ENCODE measurements around the gene SERINC3.
"Not testable (repeated sequence)": the region's sequence is repeated elsewhere in the genome, so short reads cannot be mapped to it uniquely, and the experiment has no call there.

Gene SERINC3

GRCh38 chr20:44521484-44522481 lies at the start of gene SERINC3:
Gene SERINC3, minus strand, starts transcription at chr20:44522070. Its CDS starts 119 bp downstream, at chr20:44521951.
- DNase-seq (ENCODE audit: low read depth in 1 of 2, low spot score in 1 of 2) = peak; percentile 92 to 95

- no peak for DNase-seq (ENCODE audit: low read depth in 1 of 2, low spot score in 1 of 2)
Measured at GRCh38 chr20:44571362-44571988, 49.6 kb upstream of the SERINC3 start.

GRCh38 chr20:44570367-44570766 lies 48.5 kb upstream of the SERINC3 start:
- DNase-seq (ENCODE audit: low read depth in 1 of 2, low spot score in 1 of 2) = no peak

GRCh38 chr20:44566811-44567210 lies 44.9 kb upstream of the SERINC3 start:
- DNase-seq (ENCODE audit: low read depth in 1 of 2, low spot score in 1 of 2) = no peak

GRCh38 chr20:44566018-44566417 lies 44.1 kb upstream of the SERINC3 start:
- DNase-seq (ENCODE audit: low read depth in 1 of 2, low spot score in 1 of 2) = no peak

- no peak for DNase-seq (ENCODE audit: low read depth in 1 of 2, low spot score in 1 of 2)
Measured at GRCh38 chr20:44561876-44562275, 40.0 kb upstream of the SERINC3 start.

- not testable (repeated sequence) for DNase-seq (ENCODE audit: low read depth in 1 of 2, low spot score in 1 of 2)
Measured at GRCh38 chr20:44560818-44561217, 38.9 kb upstream of the SERINC3 start.

- no peak for DNase-seq (ENCODE audit: low read depth in 1 of 2, low spot score in 1 of 2)
Measured at GRCh38 chr20:44560229-44560628, 38.4 kb upstream of the SERINC3 start.

GRCh38 chr20:44559302-44559701 lies 37.4 kb upstream of the SERINC3 start:
- DNase-seq (ENCODE audit: low read depth in 1 of 2, low spot score in 1 of 2) = no peak

GRCh38 chr20:44552950-44553908 lies 31.4 kb upstream of the SERINC3 start:
- no peak for DNase-seq (ENCODE audit: low read depth in 1 of 2, low spot score in 1 of 2)

GRCh38 chr20:44552568-44552949 lies 30.7 kb upstream of the SERINC3 start:
- no peak for DNase-seq (ENCODE audit: low read depth in 1 of 2, low spot score in 1 of 2)

GRCh38 chr20:44552050-44552449 lies 30.2 kb upstream of the SERINC3 start:
- no peak for DNase-seq (ENCODE audit: low read depth in 1 of 2, low spot score in 1 of 2)

GRCh38 chr20:44549123-44549522 lies 27.3 kb upstream of the SERINC3 start:
- DNase-seq (ENCODE audit: low read depth in 1 of 2, low spot score in 1 of 2) = no peak

GRCh38 chr20:44547419-44547818 lies 25.5 kb upstream of the SERINC3 start:
- DNase-seq (ENCODE audit: low read depth in 1 of 2, low spot score in 1 of 2) = no peak

GRCh38 chr20:44544263-44544662 lies 22.4 kb upstream of the SERINC3 start:
- DNase-seq (ENCODE audit: low read depth in 1 of 2, low spot score in 1 of 2) = no peak

- no peak for DNase-seq (ENCODE audit: low read depth in 1 of 2, low spot score in 1 of 2)
Measured at GRCh38 chr20:44543358-44543757, 21.5 kb upstream of the SERINC3 start.

- no peak for DNase-seq (ENCODE audit: low read depth in 1 of 2, low spot score in 1 of 2)
Measured at GRCh38 chr20:44542890-44543289, 21.0 kb upstream of the SERINC3 start.

- no peak for DNase-seq (ENCODE audit: low read depth in 1 of 2, low spot score in 1 of 2)
Measured at GRCh38 chr20:44541992-44542391, 20.1 kb upstream of the SERINC3 start.

- no peak for DNase-seq (ENCODE audit: low read depth in 1 of 2, low spot score in 1 of 2)
Measured at GRCh38 chr20:44540834-44541233, 19.0 kb upstream of the SERINC3 start.

- DNase-seq (ENCODE audit: low read depth in 1 of 2, low spot score in 1 of 2) = no peak
Measured at GRCh38 chr20:44537993-44538392, 16.1 kb upstream of the SERINC3 start.

- no peak for DNase-seq (ENCODE audit: low read depth in 1 of 2, low spot score in 1 of 2)
Measured at GRCh38 chr20:44536175-44536574, 14.3 kb upstream of the SERINC3 start.
